Psoas muscle (tissue), 8 donors: ENCODE measurements around the gene AFDN. TPM values are rescaled to one million over a fixed set of nuclear protein-coding genes. Genes with fewer than 3 reads are reported as not detected.

Experiments used
- ATAC-seq, 4 donors: fragments of 200-7000 bp; cut with Tn5 transposase; one replicate each; pipeline ENCODE4 v1.9.1; 2020; ENCODE audit warnings: moderate library complexity in 3 of 4, mild to moderate bottlenecking in 2 of 4
- DNase-seq, 2 donors: peaks; one replicate each; pipeline ENCODE4 v3.0.0-alpha.2; 2020
- H3K27ac ChIP-seq: fragments of 200-600 bp; one replicate; pipeline ENCODE4 v1.8.0; 2022
- H3K27me3 ChIP-seq, 3 donors: fragments of 200-600 bp in 1 of 3; one replicate each; pipeline versions ENCODE4 v1.6.1 to v1.8.0; 2013 to 2022; ENCODE audit warnings: low read length in 2 of 3, mild to moderate bottlenecking in 2 of 3, moderate library complexity in 1 of 3; ENCODE audit not compliant: insufficient read depth in 3 of 3
- H3K36me3 ChIP-seq, 2 donors: fragments of 200-600 bp in 1 of 2; one replicate each; pipeline versions ENCODE4 v1.6.1 to v1.8.0; 2013 to 2022; ENCODE audit warnings: low read depth in 1 of 2, mild to moderate bottlenecking in 1 of 2, moderate library complexity in 1 of 2; ENCODE audit not compliant: insufficient read depth in 1 of 2
- H3K4me1 ChIP-seq: fragments of 200-600 bp; one replicate; pipeline ENCODE4 v1.8.0; 2022
- H3K4me3 ChIP-seq: fragments of 200-600 bp; one replicate; pipeline ENCODE4 v1.8.0; 2022; ENCODE audit warnings: mild to moderate bottlenecking
- H3K9me3 ChIP-seq: fragments of 200-600 bp; one replicate; pipeline ENCODE4 v1.8.0; 2022
- WGBS, 3 donors: extraction: QIAGEN DNeasy Blood & Tissue Kit; methylation state at CpG; one replicate each; pipeline versions ENCODE4 v1.1.6 to v1.1.7; 2013; 5-methylcytosine and 5-hydroxymethylcytosine counted together
- intact Hi-C, 2 donors: fragments of 100-400 bp; cut with DNase I; formaldehyde crosslinking; loops; one replicate each; pipeline versions ENCODE4 v1.11.0 to v1.14.2; 2022
- polyA plus RNA-seq, 3 donors: library from polyadenylated mRNA; stranded (reverse); fragments of 200-250 nt; gene quantifications; one replicate each; pipeline ENCODE4 v1.2.3, GENCODE V29; 2013
- total RNA-seq, 4 donors: library from RNA; stranded (reverse); fragmentation: NEBNext Ultra II Directional in 2 of 4; extraction: Animal tissue kit (Norgen Biotek cat#: 25700) in 2 of 4; gene quantifications; one replicate each; pipeline versions ENCODE4 v1.2.1 to v1.2.4, GENCODE V29; 2021 to 2023
- TF ChIP-seq, protein P1 (sequence below): fragments of 200-600 bp; IDR thresholded peaks from one replicate; pipeline ENCODE4 v1.8.0; 2022; ENCODE audit warnings: antibody characterized with exemption
- donor health status: healthy with polysubstance abuse.
- donor health status: DM: no; HTN: no; CAD: no; lungs with moderate emphysema.
- donor health status: Bipolar disorder and iron deficiency.
- donor health status: healthy.
- donor health status: DM: yes; HTN: yes; CAD: no.
- donor health status: DM: no; HTN: no; CAD: no.
- donor health status: DM: no; HTN: no; CAD: no.
- donor health status: DM: yes; HTN: yes; CAD: no.

Gene AFDN
- total and polyA plus RNA-seq, 7 donors, result 12.2 to 35.6 (median 32.9) TPM

DNA sequence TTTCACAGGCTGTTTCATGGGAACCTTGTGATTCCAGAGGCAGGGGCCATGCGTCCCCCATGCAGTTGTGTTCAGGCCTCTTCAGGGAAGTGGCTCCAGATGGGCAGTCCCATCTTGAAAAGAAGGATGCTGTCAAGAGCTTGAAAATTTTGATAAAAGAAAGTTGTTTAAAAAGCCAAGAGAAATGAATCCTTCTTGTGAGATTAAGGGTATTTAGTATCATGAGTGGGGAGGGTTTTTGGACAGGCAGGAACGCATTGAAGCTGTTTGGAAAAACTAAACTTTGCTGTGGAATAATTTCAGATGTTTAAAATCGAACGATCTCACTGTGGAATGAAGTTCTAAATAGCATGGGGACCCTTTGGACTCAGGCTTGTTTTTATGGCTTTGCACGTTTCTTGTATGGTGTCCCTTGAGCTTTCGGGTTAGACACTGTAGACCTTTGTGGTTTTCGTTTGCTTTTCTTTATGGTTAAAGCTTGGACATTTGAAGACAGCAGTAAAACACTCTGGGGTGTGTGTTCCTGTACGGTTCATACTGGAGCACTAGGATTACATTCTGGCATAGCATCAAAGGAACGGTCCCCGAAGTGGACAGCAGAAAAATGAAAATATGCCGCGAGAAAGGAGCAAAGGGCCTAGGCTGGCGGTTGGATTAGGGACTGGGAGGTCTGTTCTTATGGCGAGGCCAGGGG, 188.9 kb downstream of the AFDN start:
- TF ChIP-seq, protein P1, sequence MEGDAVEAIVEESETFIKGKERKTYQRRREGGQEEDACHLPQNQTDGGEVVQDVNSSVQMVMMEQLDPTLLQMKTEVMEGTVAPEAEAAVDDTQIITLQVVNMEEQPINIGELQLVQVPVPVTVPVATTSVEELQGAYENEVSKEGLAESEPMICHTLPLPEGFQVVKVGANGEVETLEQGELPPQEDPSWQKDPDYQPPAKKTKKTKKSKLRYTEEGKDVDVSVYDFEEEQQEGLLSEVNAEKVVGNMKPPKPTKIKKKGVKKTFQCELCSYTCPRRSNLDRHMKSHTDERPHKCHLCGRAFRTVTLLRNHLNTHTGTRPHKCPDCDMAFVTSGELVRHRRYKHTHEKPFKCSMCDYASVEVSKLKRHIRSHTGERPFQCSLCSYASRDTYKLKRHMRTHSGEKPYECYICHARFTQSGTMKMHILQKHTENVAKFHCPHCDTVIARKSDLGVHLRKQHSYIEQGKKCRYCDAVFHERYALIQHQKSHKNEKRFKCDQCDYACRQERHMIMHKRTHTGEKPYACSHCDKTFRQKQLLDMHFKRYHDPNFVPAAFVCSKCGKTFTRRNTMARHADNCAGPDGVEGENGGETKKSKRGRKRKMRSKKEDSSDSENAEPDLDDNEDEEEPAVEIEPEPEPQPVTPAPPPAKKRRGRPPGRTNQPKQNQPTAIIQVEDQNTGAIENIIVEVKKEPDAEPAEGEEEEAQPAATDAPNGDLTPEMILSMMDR, result no peak
- ATAC-seq, result no peak
- H3K4me1 ChIP-seq, result no peaks in the 10 kb centered on the region
- 62 to 75% (median 67%) methylated on average over 14 of the region's 14 CpGs for WGBS, 3 donors
- no peak overlapping the region for H3K4me3 ChIP-seq
- no peak overlapping the region for H3K27ac ChIP-seq
- H3K27me3 ChIP-seq, result peaks cover 0 to 18% (median 7%) of the 10 kb centered on the region in 3 donors
- peaks cover 16% of the 10 kb centered on the region for H3K9me3 ChIP-seq
- intact Hi-C loops, result no loop called here
- H3K36me3 ChIP-seq, result no peaks in the 10 kb centered on the region
- no peak for DNase-seq

DNA sequence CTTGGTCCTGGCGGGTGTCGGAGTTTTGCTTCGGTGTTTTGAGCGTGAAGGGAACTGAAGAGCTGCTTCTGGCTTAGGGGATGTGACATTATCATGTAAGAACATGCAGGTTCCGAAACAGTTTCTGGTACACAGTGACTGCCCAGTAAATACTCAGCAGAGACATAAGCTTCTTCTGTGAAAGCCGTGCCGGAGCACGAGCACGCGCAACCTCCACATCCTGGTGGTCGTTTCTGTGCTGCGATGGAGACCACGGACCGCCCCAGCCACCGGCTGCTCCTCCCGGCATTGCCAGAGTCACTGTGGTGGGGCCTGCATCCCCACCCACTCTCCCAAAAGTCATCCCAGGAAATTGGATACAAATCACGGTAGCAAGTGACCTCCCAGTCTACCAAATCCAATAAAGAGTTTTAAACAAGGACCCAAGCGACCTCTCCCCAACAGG, 189.5 kb downstream of the AFDN start:
- H3K36me3 ChIP-seq, result no peaks in the 10 kb centered on the region
- intact Hi-C loops, result no loop called here
- peaks cover 10% of the 10 kb centered on the region for H3K9me3 ChIP-seq
- no peak overlapping the region for H3K4me3 ChIP-seq
- TF ChIP-seq, protein P1, result no peak
- H3K27me3 ChIP-seq, result peaks cover 0 to 18% (median 7%) of the 10 kb centered on the region in 3 donors
- no peak overlapping the region for H3K27ac ChIP-seq
- DNase-seq (no peak), ATAC-seq (no peak)
- 83 to 86% (median 84%) methylated on average over 18 of the region's 18 CpGs for WGBS, 3 donors
- no peaks in the 10 kb centered on the region for H3K4me1 ChIP-seq

DNA sequence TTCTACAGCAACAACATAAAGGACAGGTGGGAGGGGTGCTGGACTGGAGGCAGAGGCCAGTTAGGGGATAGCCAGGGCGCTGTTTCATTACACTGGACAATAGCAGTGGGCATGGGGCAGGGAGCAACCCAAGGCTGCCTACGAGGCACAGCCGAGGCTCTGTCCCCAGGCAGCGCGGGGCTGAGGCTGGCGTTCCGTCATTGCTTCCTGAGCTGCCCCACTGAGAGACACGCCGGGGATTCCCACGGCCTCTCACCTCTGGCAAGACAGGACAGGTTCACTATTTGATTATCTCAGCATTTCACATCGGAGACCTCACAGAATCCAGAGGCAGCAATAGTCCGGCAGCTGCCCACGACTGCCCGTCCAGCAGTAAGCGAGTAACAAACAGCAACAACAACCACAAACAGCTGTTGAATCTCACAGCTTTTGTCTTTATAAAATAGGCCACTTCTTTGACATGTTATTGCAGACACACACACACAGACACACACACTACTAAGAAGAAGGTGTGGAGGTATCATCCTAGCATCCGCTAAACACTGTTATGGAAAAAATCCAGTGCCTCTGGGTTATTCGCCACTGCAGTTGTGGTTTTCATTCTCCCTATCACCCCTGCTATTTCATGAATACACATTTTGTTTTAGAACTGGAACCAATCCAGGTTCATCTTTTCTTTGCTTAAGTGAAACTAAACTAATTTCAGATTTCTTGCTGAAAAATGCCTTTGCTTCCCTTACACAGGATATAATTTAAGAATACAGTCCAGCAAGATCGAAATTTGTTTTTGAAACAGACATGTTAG, 190.2 kb downstream of the AFDN start:
- Histone ChIP-seq H3K4me1 (no peaks in the 10 kb centered on the region), H3K36me3 (no peaks in the 10 kb centered on the region), H3K27me3 (peaks cover 0 to 18% (median 7%) of the 10 kb centered on the region in 3 donors), H3K4me3 (no peak overlapping the region), H3K27ac (no peak overlapping the region), H3K9me3 (peaks cover 3% of the 10 kb centered on the region)
- DNase-seq, result no peak
- intact Hi-C loops, result no loop called here
- 52 to 69% (median 61%) methylated on average over 17 to 18 of the region's 18 CpGs for WGBS, 3 donors
- TF ChIP-seq, protein P1, result no peak
- no peak for ATAC-seq

DNA sequence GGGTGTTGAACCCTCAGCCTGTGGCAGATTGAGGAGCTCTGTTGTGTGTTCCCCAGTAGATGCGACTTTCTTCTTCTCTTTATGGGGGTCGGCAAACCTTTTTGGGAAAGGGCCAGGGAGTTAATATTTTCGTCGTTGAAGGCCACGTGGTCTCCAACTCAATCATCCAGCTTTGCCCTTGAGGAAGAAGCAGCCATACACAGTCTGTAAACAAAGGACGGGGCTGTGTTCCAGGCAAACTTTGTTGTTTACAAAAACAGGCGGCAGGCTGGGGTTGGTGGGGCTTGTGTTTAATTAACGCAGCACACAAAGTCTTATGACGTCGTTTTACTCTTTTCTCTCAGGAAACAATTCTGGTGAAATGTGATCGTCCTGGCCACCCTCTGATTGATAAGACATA, 190.9 kb downstream of the AFDN start:
- DNase-seq, result no peak
- intact Hi-C loops, result no loop called here

More for the DNA sequence above, 190.9 kb downstream of the AFDN start:
- WGBS, 3 donors, result 54 to 55% (median 55%) methylated on average over 11 of the region's 11 CpGs
- Histone ChIP-seq H3K9me3 (no peaks in the 10 kb centered on the region), H3K36me3 (no peaks in the 10 kb centered on the region), H3K27ac (no peak overlapping the region), H3K27me3 (peaks cover 0 to 18% (median 7%) of the 10 kb centered on the region in 3 donors), H3K4me3 (no peak overlapping the region), H3K4me1 (no peaks in the 10 kb centered on the region)
- TF ChIP-seq, protein P1, result no peak
- no peak for ATAC-seq
